Ovary (tissue), 9 donors: ENCODE data around the gene PLEKHN1. TPM values are rescaled to one million over a fixed set of nuclear protein-coding genes. Genes with fewer than 3 reads are reported as not detected.
A peak's percentile ranks its signal among the peaks of the same experiment; 100 is the strongest.

Experiments used
- DNase-seq, 5 donors: peaks; one replicate each; pipeline ENCODE4 v3.0.0-alpha.2; 2019 to 2020
- H3K27ac ChIP-seq, 2 donors: fragments of 200-600 bp; one replicate each; pipeline versions ENCODE4 v1.5.1 to v1.8.0; 2019 to 2022
- H3K27me3 ChIP-seq: fragments of 200-600 bp; one replicate; pipeline ENCODE4 v1.8.0; 2022
- H3K36me3 ChIP-seq: fragments of 200-600 bp; sonication (generic); one replicate; pipeline ENCODE4 v1.5.1; 2019
- H3K4me1 ChIP-seq: one replicate; pipeline ENCODE4 v1.8.1; 2013; ENCODE audit warnings: mild to moderate bottlenecking, moderate library complexity; ENCODE audit not compliant: insufficient read depth
- H3K4me3 ChIP-seq: fragments of 200-600 bp; sonication (generic); one replicate; pipeline ENCODE4 v1.5.1; 2017
- H3K9me3 ChIP-seq, 2 donors: fragments of 200-600 bp in 1 of 2; sonication (generic) in 1 of 2; one replicate each; pipeline versions ENCODE4 v1.5.1 to v1.8.1; 2013 to 2019; ENCODE audit warnings: mild to moderate bottlenecking in 1 of 2, moderate library complexity in 1 of 2
- EP300 ChIP-seq: sonication (generic); formaldehyde crosslinking; IDR thresholded peaks from one replicate; pipeline ENCODE4 v1.6.1; 2017; ENCODE audit warnings: antibody characterized with exemption
- POLR2A ChIP-seq: fragments of 450-650 bp; IDR thresholded peaks from one replicate; pipeline ENCODE4 v1.6.1; 2017; ENCODE audit warnings: antibody characterized with exemption, mild to moderate bottlenecking, moderate library complexity
- WGBS, 3 donors: extraction: QIAGEN DNeasy Blood & Tissue Kit in 1 of 3; methylation state at CpG; one replicate each; pipeline versions ENCODE4 v1.1.5 to v1.1.7; 2013 to 2017; 5-methylcytosine and 5-hydroxymethylcytosine counted together
- intact Hi-C, 4 donors: fragments of 100-400 bp; cut with DNase I; formaldehyde crosslinking; loops; one replicate each; pipeline versions ENCODE4 v1.11.0 to v1.15.1; 2022 to 2023
- polyA plus RNA-seq, 2 donors: library from polyadenylated mRNA; stranded (reverse); fragments of 200-250 nt in 1 of 2; fragments of 350-450 nt in 1 of 2; fragmentation: Illumina TruSeq in 1 of 2; extraction: RNeasy Lipid Tissue Mini Kit (QIAGEN cat#74804) in 1 of 2; gene quantifications; one replicate each; pipeline ENCODE4 v1.2.3, GENCODE V29; 2013 to 2014
- total RNA-seq, 7 donors: library from RNA; depleted of rRNA in 2 of 7; stranded (reverse); fragments of >200 nt in 2 of 7; fragmentation: NEBNext Ultra II Directional in 3 of 7; extraction: Animal tissue kit (Norgen Biotek cat#: 25700) in 3 of 7; gene quantifications; one replicate each; pipeline versions ENCODE4 v1.1.0 to v1.2.4, GENCODE V29; 2016 to 2023
- TF ChIP-seq, protein P1 (sequence below), 3 donors: fragments of 450-650 bp in 2 of 3; fragments of 200-600 bp in 1 of 3; IDR thresholded peaks; one replicate each; pipeline versions ENCODE4 v1.5.1 to v1.8.0; 2016 to 2022; ENCODE audit warnings: antibody characterized with exemption in 3 of 3, mild to moderate bottlenecking in 1 of 3
- donor health status: DM: no; HTN: no; CAD: no; lungs with moderate emphysema.
- donor health status: DM: no; HTN: no; CAD: no.
- donor health status: Bipolar disorder and iron deficiency.
- donor health status: DM: yes; HTN: yes; CAD: no.
- donor health status: DM: no; HTN: no; CAD: no.
- donor health status: DM: yes; HTN: yes; CAD: no.

Gene PLEKHN1
- total and polyA plus RNA-seq, 9 donors: 0.10 to 0.34 (median 0.16) TPM; not detected in 3

- peak in 1 of 5 donors; percentile 28 for DNase-seq
- Histone ChIP-seq H3K27me3 (no peaks in the 10 kb centered on the region), H3K4me1 (peaks cover 2% of the 10 kb centered on the region), H3K27ac (no peak overlapping the region), H3K9me3 (no peaks in the 10 kb centered on the region), H3K4me3 (no peak overlapping the region), H3K36me3 (no peaks in the 10 kb centered on the region)
- intact Hi-C loops: no loop called here
- TF ChIP-seq EP300 (no peak), POLR2A (no peak)
- TF ChIP-seq, protein P1, sequence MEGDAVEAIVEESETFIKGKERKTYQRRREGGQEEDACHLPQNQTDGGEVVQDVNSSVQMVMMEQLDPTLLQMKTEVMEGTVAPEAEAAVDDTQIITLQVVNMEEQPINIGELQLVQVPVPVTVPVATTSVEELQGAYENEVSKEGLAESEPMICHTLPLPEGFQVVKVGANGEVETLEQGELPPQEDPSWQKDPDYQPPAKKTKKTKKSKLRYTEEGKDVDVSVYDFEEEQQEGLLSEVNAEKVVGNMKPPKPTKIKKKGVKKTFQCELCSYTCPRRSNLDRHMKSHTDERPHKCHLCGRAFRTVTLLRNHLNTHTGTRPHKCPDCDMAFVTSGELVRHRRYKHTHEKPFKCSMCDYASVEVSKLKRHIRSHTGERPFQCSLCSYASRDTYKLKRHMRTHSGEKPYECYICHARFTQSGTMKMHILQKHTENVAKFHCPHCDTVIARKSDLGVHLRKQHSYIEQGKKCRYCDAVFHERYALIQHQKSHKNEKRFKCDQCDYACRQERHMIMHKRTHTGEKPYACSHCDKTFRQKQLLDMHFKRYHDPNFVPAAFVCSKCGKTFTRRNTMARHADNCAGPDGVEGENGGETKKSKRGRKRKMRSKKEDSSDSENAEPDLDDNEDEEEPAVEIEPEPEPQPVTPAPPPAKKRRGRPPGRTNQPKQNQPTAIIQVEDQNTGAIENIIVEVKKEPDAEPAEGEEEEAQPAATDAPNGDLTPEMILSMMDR (IDR thresholded peaks at IDR 0.05): no peak
- WGBS, 3 donors: 70 to 79% (median 73%) methylated on average over 25 to 28 of the region's 28 CpGs
Measured at GRCh38 chr1:972726-973458, 6.6 kb downstream of the PLEKHN1 start.

DNA sequence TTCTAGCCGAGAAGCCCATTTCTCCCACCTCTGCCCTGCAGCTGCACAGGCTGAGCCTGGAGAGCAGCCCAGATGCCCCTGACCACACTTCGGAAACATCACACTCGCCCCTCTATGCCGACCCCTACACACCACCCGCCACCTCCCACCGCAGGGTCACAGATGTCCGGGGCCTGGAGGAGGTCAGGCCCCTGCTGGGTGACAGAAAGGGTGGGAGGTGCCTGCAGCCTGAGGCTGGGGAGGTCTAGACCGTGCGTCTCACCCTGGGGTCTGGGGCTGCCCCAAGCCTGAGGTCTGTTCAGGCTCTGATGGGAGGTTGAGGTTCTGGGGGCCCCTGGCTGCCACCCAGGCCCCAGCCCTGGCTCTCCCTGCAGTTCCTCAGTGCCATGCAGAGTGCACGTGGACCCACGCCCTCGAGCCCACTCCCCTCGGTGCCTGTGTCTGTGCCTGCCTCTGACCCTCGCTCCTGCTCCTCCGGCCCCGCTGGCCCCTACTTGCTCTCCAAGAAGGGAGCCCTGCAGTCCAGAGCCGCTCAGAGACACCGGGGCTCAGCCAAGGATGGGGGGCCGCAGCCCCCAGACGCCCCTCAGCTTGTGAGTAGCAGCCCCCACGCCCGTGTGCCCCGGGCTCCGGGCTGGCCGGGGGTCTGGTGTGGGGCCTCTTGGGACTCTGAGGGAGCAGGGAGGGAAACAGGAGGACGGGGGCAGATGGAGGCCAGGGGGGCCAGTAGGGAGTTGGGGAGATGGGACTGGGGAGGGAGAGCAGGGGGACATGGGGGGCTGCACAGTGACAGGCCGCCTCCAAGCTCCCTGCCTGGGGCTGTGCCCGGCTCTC, 7.4 kb downstream of the PLEKHN1 start:
- peak in 1 of 5 donors; percentile 30 for DNase-seq
- no peak overlapping the region for H3K4me3 ChIP-seq
- H3K36me3 ChIP-seq: no peaks in the 10 kb centered on the region
- intact Hi-C loops: no loop called here
- H3K9me3 ChIP-seq: no peaks in the 10 kb centered on the region
- peaks cover 2% of the 10 kb centered on the region for H3K4me1 ChIP-seq
- no peak overlapping the region for H3K27ac ChIP-seq
- no peak for TF ChIP-seq POLR2A
- TF ChIP-seq, protein P1 (IDR thresholded peaks at IDR 0.05): no peak
- no peak for TF ChIP-seq EP300
- WGBS, 3 donors: 56 to 74% (median 58%) methylated on average over 25 to 28 of the region's 28 CpGs
- no peaks in the 10 kb centered on the region for H3K27me3 ChIP-seq

- intact Hi-C loops: no loop called here
- Histone ChIP-seq H3K4me1 (peaks cover 2% of the 10 kb centered on the region), H3K36me3 (no peaks in the 10 kb centered on the region), H3K4me3 (no peak overlapping the region), H3K27ac (no peak overlapping the region), H3K9me3 (no peaks in the 10 kb centered on the region), H3K27me3 (no peaks in the 10 kb centered on the region)
- TF ChIP-seq POLR2A (no peak), EP300 (no peak)
- TF ChIP-seq, protein P1 (IDR thresholded peaks at IDR 0.05): no peak
- 67 to 76% (median 71%) methylated on average over 11 of the region's 11 CpGs for WGBS, 3 donors
- DNase-seq: peak in 1 of 5 donors; percentile 8
Measured at GRCh38 chr1:974293-974640, 8.0 kb downstream of the PLEKHN1 start.

- H3K27ac ChIP-seq: no peak overlapping the region
- WGBS, 3 donors: 42 to 56% (median 47%) methylated on average over 16 to 17 of the region's 17 CpGs
- H3K27me3 ChIP-seq: no peaks in the 10 kb centered on the region
- TF ChIP-seq, protein P1 (IDR thresholded peaks at IDR 0.05): no peak
- TF ChIP-seq EP300 (no peak), POLR2A (no peak)
- intact Hi-C loops: no loop called here
- peak in 2 of 5 donors; percentile 16 to 36 for DNase-seq
- H3K36me3 ChIP-seq: no peaks in the 10 kb centered on the region
- H3K4me3 ChIP-seq: no peak overlapping the region
- H3K4me1 ChIP-seq: peaks cover 2% of the 10 kb centered on the region
- no peaks in the 10 kb centered on the region for H3K9me3 ChIP-seq
Measured at GRCh38 chr1:974687-975328, 8.5 kb downstream of the PLEKHN1 start.
